T-helper 22 cell (primary cell): ENCODE data around the gene SPEM2.

Source experiments
- DNase-seq: peaks from one replicate; pipeline ENCODE4 v3.0.0-alpha.2; 2020; ENCODE audit warnings: low read depth

The SPEM2 gene

GRCh38 chr17:7403977-7404736, 21.3 kb upstream of the SPEM2 start, which contains the start of gene TMEM256:
Gene TMEM256, minus strand, starts transcription at chr17:7404097. Its CDS starts 13 bp downstream, at chr17:7404084.
- peak; percentile 96 for DNase-seq

- peak; percentile 64 for DNase-seq
Measured at GRCh38 chr17:7404737-7405349, 20.6 kb upstream of the SPEM2 start.

- DNase-seq = no peak
Measured at GRCh38 chr17:7405350-7406234, 19.8 kb upstream of the SPEM2 start.

GRCh38 chr17:7406235-7406825, 19.1 kb upstream of the SPEM2 start:
- DNase-seq = no peak

- no peak for DNase-seq
Measured at GRCh38 chr17:7407082-7407481, 18.3 kb upstream of the SPEM2 start.

GRCh38 chr17:7407485-7408251, 17.7 kb upstream of the SPEM2 start, which contains the start of gene NLGN2:
Gene NLGN2, plus strand, starts transcription at chr17:7407845. Its CDS starts 411 bp downstream, at chr17:7408256.
- no peak for DNase-seq

GRCh38 chr17:7408252-7408727, 17.1 kb upstream of the SPEM2 start:
- no peak for DNase-seq

- no peak for DNase-seq
Measured at GRCh38 chr17:7408863-7409262, 16.6 kb upstream of the SPEM2 start.

- no peak for DNase-seq
Measured at GRCh38 chr17:7409716-7410115, 15.7 kb upstream of the SPEM2 start.

- DNase-seq = no peak
Measured at GRCh38 chr17:7410634-7411426, 14.6 kb upstream of the SPEM2 start.

- DNase-seq = no peak
Measured at GRCh38 chr17:7411427-7411750, 14.0 kb upstream of the SPEM2 start.

- no peak for DNase-seq
Measured at GRCh38 chr17:7413346-7413985, 11.9 kb upstream of the SPEM2 start.

- DNase-seq = no peak
Measured at GRCh38 chr17:7414837-7415236, 10.6 kb upstream of the SPEM2 start.

GRCh38 chr17:7415784-7416183, 9.6 kb upstream of the SPEM2 start:
- DNase-seq = no peak

GRCh38 chr17:7416323-7416722, 9.1 kb upstream of the SPEM2 start:
- DNase-seq = no peak

GRCh38 chr17:7417056-7417655, 8.3 kb upstream of the SPEM2 start:
- no peak for DNase-seq

GRCh38 chr17:7418472-7419152, 6.8 kb upstream of the SPEM2 start:
- no peak for DNase-seq

- DNase-seq = no peak
Measured at GRCh38 chr17:7419819-7420610, 5.4 kb upstream of the SPEM2 start, which contains the start of gene SPEM1. Gene SPEM1, plus strand, starts transcription at chr17:7420324. Its CDS starts 61 bp downstream, at chr17:7420385.
